22Rv1 (cell line): ENCODE results near the gene ZFAND4.

Source experiments
- H3K27ac ChIP-seq: fragments of 450-650 bp; 2 replicates; pipeline ENCODE4 v1.5.1; 2017
- ZFX ChIP-seq: fragments of 450-650 bp; IDR thresholded peaks from 2 replicates; pipeline ENCODE4 v1.6.1; 2017; ENCODE audit warnings: antibody characterized with exemption, borderline replicate concordance
- TF ChIP-seq, protein P1 (sequence below): fragments of 450-650 bp; IDR thresholded peaks from 2 replicates; pipeline ENCODE4 v1.5.1; 2017; ENCODE audit warnings: mild to moderate bottlenecking

Gene ZFAND4

DNA sequence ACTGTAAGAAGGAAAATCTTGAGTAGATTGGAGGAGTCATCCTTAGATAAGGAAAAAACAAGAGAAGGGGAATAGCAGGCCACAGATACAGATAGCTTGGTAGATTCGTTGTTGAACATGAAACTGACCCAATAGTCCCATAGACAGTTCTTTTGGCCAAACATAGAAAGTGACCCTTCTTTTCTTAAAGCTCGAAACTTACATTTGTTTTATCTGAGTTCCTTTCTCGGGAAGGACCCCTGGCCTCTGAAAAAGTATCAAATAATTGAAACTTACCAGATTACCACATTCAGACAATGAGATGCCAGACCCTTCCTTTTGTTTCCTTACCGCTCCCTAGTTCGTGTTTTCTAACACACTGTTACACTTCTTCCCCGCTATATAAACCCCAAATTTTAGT lies 72.9 kb downstream of the ZFAND4 start:
- H3K27ac ChIP-seq = no peak overlapping the region
- no peak for TF ChIP-seq ZFX
- TF ChIP-seq, protein P1, sequence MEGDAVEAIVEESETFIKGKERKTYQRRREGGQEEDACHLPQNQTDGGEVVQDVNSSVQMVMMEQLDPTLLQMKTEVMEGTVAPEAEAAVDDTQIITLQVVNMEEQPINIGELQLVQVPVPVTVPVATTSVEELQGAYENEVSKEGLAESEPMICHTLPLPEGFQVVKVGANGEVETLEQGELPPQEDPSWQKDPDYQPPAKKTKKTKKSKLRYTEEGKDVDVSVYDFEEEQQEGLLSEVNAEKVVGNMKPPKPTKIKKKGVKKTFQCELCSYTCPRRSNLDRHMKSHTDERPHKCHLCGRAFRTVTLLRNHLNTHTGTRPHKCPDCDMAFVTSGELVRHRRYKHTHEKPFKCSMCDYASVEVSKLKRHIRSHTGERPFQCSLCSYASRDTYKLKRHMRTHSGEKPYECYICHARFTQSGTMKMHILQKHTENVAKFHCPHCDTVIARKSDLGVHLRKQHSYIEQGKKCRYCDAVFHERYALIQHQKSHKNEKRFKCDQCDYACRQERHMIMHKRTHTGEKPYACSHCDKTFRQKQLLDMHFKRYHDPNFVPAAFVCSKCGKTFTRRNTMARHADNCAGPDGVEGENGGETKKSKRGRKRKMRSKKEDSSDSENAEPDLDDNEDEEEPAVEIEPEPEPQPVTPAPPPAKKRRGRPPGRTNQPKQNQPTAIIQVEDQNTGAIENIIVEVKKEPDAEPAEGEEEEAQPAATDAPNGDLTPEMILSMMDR = no peak

- TF ChIP-seq, protein P1 = no peak
- no peak for TF ChIP-seq ZFX
- H3K27ac ChIP-seq = no peak overlapping the region
These were observed 73.5 kb downstream of the ZFAND4 start for GRCh38 chr10:45599021-45599603.

GRCh38 chr10:45596526-45596925 lies 76.0 kb downstream of the ZFAND4 start:
- TF ChIP-seq, protein P1 = no peak
- TF ChIP-seq ZFX = no peak
- H3K27ac ChIP-seq = no peak overlapping the region

DNA sequence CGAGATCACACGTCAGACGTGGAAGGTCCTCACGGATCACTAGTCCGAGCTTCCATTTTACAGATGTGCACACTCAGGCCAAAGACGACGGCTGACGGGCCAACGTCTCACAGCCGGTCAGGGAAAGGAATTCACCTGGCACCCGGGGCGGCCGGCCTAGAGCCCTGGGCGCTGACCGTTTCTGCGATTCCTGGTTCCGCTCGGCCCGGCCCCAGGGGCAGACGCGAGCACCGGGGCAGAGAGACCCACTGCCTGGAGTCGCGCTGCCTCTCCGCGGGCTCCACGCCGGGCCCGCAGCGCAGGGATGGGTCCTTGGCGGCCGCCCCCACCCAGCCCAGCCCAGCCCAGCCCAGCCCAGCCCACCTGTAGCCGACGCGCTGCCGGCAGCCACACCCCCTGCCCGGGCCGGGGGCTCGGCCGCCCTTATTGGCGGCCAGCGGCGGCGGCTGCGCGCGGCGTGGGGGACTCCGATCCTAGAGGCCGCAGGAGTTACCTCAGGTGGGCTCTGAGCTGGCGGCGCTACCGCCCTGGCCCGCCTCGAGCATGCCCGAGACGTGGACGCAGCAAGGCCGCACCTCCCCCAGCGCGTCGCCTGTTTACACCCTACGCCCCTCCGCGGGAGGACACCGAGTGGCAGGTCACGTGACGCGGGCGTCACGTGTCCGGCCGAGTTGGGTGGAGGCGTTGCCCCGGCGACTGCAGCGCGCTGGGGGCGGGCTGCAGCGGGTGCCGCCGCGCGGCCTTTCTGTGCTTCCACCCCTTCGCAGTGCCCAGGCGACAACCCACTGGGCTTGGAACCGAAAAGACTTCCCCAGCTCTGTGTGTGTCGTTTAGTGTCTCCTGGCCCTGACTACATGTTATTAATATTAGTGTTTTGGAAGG lies 78.1 kb downstream of the ZFAND4 start:
- TF ChIP-seq ZFX = no peak
- TF ChIP-seq, protein P1 = 0 out of 2 replicates have a peak, but pooled peaks have one; percentile 8
- peak overlapping the region; percentile 69 for H3K27ac ChIP-seq

GRCh38 chr10:45593938-45594275 lies 78.7 kb downstream of the ZFAND4 start:
- TF ChIP-seq, protein P1 = no peak
- TF ChIP-seq ZFX = no peak
- H3K27ac ChIP-seq = peak overlapping the region; percentile 69

DNA sequence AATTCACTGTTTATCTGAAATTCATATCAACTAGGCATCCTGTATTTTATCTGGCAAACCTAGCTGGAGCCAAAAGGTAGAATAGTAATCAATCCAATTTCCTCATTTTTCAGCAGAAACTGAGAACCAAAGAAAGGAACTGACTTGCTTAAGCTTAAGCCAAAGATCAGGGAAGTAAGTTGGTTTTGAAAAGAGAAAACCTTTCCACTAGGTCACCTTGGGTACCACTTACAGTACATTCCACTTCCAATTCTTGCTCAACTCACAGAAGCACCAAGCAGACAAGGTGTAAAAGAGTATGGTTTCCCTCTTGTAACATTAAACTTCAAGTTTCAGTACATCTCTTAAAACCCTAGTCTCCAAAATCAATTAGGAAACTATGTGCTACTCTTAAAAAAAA lies 79.6 kb downstream of the ZFAND4 start:
- H3K27ac ChIP-seq = no peak overlapping the region
- TF ChIP-seq, protein P1 = no peak
- no peak for TF ChIP-seq ZFX

- TF ChIP-seq, protein P1 = no peak
- TF ChIP-seq ZFX = no peak
- H3K27ac ChIP-seq = no peak overlapping the region
These were observed 80.1 kb downstream of the ZFAND4 start for GRCh38 chr10:45592432-45592831.
